ENCODE measurements around the gene TMEM37.

TMEM37 gene

DNA sequence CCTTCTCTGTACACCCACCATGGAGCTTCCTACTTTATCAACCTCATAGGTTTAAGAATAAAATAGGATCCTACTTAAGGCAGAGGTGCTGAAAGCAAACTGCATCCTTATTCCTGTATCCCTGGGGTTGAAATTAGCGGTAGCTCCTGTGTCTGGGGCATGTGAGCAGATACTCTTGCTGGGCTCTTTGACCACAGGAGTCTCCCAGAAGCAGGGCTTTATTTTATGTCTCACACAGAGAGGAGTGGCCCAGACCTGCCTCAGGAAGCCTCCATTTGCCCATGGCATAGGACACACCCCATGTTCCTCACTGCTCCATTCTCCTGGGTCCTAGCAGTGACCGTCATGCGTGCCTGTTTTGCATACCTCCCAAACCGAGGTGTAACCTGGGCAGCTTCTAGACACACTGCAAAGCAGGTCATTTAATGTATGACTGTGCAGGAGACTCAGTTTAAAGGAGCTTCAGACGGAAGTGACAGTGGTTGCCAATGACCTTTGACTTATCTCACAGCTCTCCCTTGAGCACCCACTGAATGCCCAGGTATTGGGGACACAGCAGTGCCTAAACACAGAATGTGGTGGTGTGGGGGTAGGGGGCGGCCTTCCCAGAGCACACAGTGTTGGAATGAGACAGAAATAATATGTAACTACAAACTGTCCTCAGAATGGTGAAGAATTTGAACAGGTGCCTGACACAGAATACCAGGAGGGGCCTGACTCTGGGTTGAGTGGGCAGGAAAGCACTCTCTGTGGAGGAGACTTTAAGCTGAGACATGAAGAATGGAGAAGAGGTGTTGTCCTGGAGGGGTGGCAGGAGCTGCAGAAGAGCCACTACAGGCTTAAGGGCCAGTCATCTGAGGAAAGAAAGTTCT lies 3.7 kb downstream of the TMEM37 start:
- DNase-seq, result peak; percentile 22

- DNase-seq, result peak; percentile 44
Observed at GRCh38 chr2:119435953-119436297, 4.3 kb downstream of the TMEM37 start.

DNA sequence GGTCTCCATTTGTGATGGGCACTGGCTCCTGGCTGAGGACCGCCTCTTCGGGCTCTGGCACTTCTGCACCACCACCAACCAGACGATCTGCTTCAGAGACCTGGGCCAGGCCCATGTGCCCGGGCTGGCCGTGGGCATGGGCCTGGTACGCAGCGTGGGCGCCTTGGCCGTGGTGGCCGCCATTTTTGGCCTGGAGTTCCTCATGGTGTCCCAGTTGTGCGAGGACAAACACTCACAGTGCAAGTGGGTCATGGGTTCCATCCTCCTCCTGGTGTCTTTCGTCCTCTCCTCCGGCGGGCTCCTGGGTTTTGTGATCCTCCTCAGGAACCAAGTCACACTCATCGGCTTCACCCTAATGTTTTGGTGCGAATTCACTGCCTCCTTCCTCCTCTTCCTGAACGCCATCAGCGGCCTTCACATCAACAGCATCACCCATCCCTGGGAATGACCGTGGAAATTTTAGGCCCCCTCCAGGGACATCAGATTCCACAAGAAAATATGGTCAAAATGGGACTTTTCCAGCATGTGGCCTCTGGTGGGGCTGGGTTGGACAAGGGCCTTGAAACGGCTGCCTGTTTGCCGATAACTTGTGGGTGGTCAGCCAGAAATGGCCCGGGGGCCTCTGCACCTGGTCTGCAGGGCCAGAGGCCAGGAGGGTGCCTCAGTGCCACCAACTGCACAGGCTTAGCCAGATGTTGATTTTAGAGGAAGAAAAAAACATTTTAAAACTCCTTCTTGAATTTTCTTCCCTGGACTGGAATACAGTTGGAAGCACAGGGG lies 5.5 kb downstream of the TMEM37 start:
- DNase-seq, result peak; percentile 34

DNA sequence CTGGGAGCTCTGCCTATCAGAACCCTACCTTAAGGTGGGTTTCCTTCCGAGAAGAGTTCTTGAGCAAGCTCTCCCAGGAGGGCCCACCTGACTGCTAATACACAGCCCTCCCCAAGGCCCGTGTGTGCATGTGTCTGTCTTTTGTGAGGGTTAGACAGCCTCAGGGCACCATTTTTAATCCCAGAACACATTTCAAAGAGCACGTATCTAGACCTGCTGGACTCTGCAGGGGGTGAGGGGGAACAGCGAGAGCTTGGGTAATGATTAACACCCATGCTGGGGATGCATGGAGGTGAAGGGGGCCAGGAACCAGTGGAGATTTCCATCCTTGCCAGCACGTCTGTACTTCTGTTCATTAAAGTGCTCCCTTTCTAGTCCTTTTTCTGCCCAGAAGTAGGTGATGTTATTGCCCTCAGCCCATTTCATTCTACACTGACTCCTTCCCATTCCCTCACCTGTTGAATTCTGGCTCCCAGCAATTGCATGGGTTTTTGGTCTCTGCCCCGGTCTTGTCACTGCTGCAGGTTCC lies 6.5 kb downstream of the TMEM37 start:
- peak; percentile 25 for DNase-seq

DNA sequence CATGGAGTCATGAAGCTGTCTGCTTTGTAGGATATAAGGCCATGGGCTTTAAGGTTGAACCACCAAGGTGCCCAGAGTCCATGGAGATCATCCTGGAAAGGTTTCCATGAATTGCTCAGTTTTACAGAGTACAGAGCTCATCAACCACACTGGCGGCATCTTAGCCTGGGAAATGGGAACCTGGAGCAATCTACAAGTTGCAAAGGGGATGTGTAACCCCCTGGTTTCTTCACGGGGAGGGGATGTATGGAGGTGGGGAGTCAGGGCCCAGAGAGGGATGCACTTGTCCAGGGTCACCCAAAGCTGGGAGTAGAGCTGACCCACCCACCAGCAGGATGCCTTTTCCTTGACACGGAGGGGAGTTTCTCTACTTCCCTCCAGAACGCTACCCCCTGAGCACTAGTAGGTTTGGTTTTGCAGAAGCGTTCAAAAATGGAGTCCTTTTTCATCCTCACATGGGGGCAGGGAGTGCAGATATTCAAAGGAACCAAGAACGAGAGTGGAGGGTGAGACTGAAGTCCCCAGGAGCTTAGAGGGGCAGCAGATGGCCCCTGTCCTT lies 7.2 kb downstream of the TMEM37 start:
- DNase-seq, result peak; percentile 22

DNA sequence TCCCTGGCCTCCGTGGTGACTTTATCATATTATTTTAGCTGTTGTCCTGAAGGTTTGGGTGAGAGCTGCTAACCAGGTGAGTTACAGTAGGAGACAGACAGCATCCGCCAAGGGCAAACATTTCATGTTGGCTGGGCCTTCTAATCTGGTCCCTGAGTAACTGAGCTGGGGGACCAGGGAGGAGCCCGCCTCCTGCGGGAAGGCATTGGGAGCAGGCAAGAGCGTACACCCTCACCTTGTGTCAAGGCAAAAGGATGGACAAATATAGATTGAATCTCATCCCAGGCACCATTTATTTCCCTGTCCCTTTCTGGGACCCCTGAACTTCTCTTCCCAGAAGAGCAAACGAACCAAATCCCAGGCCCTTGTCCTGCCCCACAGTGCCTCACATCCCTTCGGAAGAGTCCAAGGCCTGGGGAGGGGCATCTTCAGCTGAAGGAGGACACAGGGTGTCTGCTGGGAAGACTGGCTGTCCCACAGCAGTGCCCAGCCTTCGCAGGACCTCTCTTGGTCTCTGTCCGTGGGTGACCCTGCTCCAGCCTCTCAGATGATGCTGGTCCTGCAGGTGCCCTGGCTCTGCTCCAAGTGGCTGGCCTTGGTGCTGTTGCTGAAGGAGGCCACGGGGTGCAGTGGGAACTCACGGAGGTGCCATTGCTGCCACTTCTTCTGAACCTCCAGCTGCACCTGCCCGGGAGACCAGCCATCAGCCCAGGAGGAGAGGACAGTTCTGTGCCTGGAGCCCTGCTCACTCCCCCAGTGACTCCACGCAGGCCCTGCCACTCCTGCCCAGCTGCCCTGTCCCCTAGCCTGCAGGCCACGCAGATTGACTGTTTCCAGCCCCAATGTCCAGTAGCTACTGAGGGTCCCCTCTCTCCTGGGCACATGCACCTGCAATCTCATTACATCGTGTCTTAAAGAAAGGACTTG lies 8.2 kb downstream of the TMEM37 start:
- DNase-seq, result peak; percentile 50

- DNase-seq, result no peak
Observed at GRCh38 chr2:119440501-119440870, 8.8 kb downstream of the TMEM37 start.

GRCh38 chr2:119440873-119441272 lies 9.2 kb downstream of the TMEM37 start:
- peak; percentile 14 for DNase-seq

DNA sequence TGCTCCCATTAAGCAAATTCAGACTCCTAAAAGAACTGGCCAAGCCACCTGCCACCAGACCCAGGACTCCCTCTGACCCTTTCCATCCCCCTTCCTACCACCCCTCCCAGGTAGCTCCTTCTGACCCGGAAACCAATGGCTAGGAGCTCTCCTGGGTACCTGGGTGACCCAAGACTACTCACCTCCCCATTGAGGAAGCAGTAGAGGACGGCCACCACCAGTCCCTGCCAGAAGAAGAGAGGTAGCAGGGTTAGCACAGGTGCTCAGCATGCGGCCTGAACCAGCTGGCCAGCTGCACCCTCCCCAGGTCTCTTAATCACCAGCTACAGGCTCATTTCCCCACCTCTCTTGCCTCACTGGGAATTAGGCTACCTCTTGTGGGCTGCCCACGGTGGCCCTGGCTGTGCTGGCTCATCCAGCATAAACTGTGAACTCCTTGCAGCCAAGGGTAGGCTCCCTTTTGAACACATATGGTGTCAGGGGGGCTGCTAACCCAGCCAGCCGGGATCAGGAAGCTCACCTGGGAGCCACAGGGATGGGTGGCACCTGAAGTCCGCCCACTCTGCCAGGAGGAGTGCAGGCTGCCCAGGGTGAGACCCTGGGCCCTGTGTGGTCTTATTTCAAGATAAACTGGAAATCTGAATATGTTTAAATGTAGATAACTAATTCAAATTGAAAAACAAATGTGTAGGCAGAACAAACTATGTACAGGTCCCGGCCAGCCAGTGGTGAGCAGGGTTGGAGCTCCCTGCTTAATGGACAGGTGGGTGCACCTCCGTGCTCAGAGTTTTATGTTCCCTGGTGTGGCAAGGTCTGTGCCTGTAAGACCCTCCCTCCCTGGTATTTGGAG lies 9.9 kb downstream of the TMEM37 start:
- DNase-seq, result peak; percentile 58

- DNase-seq, result peak; percentile 31
Observed at GRCh38 chr2:119442226-119442619, 10.6 kb downstream of the TMEM37 start.

GRCh38 chr2:119442850-119443249 lies 11.2 kb downstream of the TMEM37 start:
- DNase-seq, result peak; percentile 19

DNA sequence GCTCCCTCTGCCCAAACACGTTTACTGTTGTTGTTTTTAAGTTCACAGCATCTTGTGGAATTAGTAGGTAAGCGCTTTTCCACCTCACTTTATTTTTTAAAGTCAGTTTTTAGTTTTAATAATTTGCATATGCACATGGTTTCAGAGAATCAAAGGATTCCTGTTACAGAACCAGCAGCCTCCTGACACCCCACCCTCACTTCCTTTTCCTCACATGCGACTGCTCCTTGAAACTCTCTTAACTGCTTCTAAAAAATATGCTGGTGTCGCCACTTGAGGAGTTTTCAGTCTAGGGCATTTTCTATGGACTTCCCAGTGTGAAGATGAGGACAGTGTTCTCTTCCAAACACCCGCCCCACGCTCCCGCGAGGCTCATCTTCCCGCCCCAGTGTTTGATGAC lies 14.4 kb downstream of the TMEM37 start:
- no peak for DNase-seq

DNA sequence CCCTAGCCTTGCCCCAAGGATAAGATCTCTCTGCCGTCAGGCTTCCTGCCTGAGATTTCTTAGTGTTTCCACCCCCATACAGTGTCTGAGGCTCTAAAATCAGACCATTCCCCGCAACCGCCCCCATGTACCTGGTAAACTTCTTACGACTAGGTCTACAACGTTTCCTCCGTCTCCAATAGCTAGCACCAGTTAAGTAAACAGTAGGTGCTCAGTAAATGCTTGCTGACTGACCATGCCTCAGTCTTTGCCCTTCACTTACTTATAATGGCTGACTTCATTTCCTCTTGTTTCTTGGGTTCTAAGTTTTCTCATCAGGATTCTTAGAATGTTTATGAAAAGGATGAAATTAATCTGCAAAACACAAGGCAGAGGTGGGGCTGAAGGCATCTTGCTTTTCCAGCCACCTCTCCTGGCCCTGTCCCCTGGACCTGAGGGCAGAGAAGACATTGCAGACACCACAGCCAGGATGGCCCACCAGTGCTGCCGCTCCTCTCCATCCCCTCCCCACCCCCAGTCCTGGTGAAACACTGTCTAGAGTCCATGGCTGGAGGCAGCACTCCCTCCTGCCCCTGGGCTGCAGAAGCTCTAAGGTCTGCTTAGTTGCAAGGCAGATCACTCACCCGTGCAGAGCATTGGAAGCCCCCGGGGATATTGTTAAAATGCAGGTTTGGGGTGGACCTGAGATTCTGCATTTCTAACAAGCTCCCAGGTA lies 16.9 kb downstream of the TMEM37 start:
- no peak for DNase-seq

DNA sequence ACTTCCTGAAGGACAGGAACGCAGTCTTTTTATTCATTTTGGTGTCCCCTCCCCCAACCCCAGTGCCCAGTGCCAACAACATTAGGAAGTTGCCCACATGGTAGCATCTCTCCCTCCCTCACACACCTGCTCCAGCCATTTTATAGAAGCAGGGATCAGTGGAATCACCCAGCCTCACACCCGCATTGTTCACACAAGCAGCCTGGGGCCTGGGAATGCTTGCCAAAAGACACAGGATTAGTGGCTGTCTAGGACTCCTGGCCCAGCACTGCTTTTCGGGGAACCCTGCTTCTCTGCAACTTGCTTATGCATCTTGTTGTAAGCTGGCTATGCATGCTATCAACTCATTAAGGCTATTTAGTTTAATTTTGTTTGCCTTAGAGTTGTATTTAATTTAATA lies 17.9 kb downstream of the TMEM37 start:
- DNase-seq, result no peak

DNA sequence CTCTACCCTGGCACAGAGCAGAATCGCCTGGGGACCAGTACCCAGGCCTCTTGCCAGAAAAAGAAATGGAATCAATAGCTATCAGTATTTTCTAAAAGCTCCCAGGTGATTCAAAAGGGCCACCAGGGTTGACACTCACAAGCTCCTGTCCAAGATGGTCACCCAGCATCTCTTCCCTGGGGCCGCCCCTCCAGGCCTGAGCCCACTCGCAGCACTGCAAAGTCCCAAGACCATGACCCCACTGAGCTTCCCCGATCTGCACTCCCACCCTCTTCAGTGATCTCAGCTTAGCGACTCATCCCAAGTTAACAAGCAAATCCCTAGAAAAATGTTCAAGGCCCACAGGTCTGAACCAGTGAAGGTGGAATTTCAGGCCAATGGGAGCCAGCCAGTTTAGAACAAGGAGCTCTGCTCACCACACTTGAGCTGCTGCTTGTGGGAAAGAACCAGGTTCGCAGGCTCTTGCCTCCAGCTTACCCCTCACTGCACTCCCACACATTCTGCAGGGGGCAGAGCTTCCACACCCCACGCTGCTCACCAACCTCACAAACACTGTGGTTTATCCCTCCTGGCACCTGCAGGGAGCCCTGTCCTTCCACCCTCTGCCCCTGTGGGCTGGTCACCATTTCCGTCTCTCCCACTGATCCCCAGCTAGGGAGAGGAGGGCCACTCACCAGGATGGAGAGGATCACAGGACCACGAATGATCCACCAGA lies 19.8 kb downstream of the TMEM37 start:
- no peak for DNase-seq

GRCh38 chr2:119453972-119454593 lies 22.4 kb downstream of the TMEM37 start:
- no peak for DNase-seq

DNA sequence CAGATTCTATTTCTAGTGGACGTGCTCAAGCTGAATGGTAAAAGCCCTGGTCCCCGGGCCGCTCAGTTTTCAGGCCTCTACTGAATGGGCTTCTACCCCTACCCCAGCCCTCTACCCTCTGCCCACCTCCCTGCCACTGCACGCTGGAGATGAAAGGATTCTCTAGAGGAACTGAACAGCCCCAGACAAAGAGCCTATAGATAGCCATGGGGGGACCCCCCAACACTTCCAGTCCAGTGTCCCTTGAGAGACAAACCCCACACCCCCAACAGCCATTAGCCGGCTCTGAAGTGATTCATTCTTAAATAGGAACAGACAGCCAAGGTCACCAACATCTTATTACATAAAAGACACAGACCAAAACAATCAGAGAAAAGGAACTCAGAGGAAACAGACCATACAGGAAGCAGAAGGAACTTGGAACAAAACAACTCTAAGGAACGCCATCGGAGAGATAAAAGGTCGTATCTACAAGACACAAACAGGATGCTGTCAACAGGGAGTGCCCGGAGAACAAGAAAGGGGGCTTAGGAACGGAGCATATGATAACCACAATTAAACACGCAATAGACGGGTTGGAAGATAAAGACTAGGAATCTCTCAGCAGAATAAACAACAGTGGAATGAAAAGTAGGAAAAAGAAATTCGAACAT lies 23.5 kb downstream of the TMEM37 start:
- DNase-seq, result no peak

DNA sequence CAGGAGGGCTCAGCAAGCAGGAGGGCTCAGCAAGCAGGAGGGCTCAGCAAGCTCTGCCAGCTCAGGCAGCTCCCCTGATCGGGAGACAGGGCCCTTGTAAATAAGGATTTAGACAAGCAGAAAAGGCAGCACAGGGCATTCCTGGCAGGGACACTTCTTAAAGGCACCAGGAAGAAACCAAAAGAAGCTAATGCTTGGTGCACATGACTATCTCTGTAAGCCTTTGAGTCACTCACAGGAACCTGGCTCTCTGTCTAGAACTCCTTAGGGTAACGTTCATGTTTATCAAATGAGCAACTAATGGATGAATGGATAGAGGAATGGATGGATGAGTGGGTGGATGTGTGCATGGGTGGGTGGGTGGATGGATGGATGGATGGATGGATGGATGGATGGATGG lies 28.4 kb downstream of the TMEM37 start:
- no peak for DNase-seq

- DNase-seq, result no peak
Observed at GRCh38 chr2:119461811-119462210, 30.2 kb downstream of the TMEM37 start.
